NCI-H446 (cell line): ENCODE data around the gene CPN2.

Experiments
- DNase-seq, 2 experiments: peaks; one replicate each; lab custom pipeline; 2025; lab: John Stamatoyannopoulos, UW

The CPN2 gene

GRCh38 chr3:194351080-194351672, at the start of gene CPN2:
TSS of gene CPN2 (minus strand) at chr3:194351328. CDS start at chr3:194342702, 8,626 bp downstream.
- no peak for DNase-seq

GRCh38 chr3:194399874-194400411, 48.8 kb upstream of the CPN2 start:
- DNase-seq, result no peak

GRCh38 chr3:194399166-194399565, 48.0 kb upstream of the CPN2 start, which contains the start of gene GP5:
TSS of gene GP5 (minus strand) at chr3:194399266. CDS start at chr3:194398282, 984 bp downstream.
- no peak for DNase-seq

GRCh38 chr3:194397757-194398312, 46.7 kb upstream of the CPN2 start:
- DNase-seq, result no peak

GRCh38 chr3:194396859-194397756, 46.0 kb upstream of the CPN2 start:
- DNase-seq, result no peak

- no peak for DNase-seq
These were observed 45.4 kb upstream of the CPN2 start for GRCh38 chr3:194396539-194396858.

GRCh38 chr3:194395778-194396538, 44.8 kb upstream of the CPN2 start:
- no peak for DNase-seq

- peak in 1 of 2 experiments; percentile 12 for DNase-seq
These were observed 44.1 kb upstream of the CPN2 start for GRCh38 chr3:194395212-194395611.

- DNase-seq, result no peak
These were observed 41.4 kb upstream of the CPN2 start for GRCh38 chr3:194392576-194392975.

- DNase-seq, result no peak
These were observed 39.7 kb upstream of the CPN2 start for GRCh38 chr3:194390835-194391234.

- no peak for DNase-seq
These were observed 38.1 kb upstream of the CPN2 start for GRCh38 chr3:194389269-194389668.

- no peak for DNase-seq
These were observed 36.8 kb upstream of the CPN2 start for GRCh38 chr3:194387926-194388418.

- no peak for DNase-seq
These were observed 36.1 kb upstream of the CPN2 start for GRCh38 chr3:194387276-194387675.

GRCh38 chr3:194386648-194387047, 35.5 kb upstream of the CPN2 start:
- DNase-seq, result no peak

- no peak for DNase-seq
These were observed 34.9 kb upstream of the CPN2 start for GRCh38 chr3:194386066-194386465.

- no peak for DNase-seq
These were observed 33.5 kb upstream of the CPN2 start for GRCh38 chr3:194384569-194385001.

GRCh38 chr3:194384156-194384555, 33.0 kb upstream of the CPN2 start:
- no peak for DNase-seq

- DNase-seq, result no peak
These were observed 32.3 kb upstream of the CPN2 start for GRCh38 chr3:194383276-194383940.

- DNase-seq, result no peak
These were observed 31.7 kb upstream of the CPN2 start for GRCh38 chr3:194382892-194383223.

- no peak for DNase-seq
These were observed 31.2 kb upstream of the CPN2 start for GRCh38 chr3:194382196-194382891.

GRCh38 chr3:194381460-194381875, 30.3 kb upstream of the CPN2 start:
- no peak for DNase-seq
